Measurements from ENCODE around the gene ZNF557. TPM values are rescaled to one million over a fixed set of nuclear protein-coding genes. Genes with fewer than 3 reads are reported as not detected.

ZNF557 gene
- total RNA-seq, 4 donors from 2014 or later = 3.9 to 5.3 (median 4.3) TPM

DNA sequence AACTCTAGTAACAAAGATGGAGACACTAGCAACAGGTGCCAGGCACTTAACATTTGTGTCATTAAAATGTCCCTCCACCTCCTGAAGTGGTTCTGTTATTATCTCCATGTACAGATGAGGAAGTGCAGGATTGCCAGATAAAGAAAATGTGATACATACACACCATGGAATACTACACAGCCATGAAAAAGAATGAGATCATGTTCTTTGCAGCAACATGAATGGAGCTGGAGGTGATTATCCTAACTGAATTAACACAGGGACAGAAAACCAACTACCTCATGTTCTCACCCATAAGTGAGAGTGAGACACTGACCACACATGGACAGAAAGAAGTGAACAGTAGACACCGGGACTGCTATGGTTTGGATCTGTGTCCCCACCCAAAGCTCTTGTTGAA is 60.5 kb downstream of the ZNF557 start:
- H3K36me3 ChIP-seq = peaks cover 0 to 75% of the 10 kb centered on the region in 2 donors
- in situ Hi-C loops (cut with MboI; ENCODE audit: low sequenced_read_pairs in 4 of 4) = no loop called here
- no peak for TF ChIP-seq POLR2A (IDR thresholded peaks at IDR 0.05)

DNA sequence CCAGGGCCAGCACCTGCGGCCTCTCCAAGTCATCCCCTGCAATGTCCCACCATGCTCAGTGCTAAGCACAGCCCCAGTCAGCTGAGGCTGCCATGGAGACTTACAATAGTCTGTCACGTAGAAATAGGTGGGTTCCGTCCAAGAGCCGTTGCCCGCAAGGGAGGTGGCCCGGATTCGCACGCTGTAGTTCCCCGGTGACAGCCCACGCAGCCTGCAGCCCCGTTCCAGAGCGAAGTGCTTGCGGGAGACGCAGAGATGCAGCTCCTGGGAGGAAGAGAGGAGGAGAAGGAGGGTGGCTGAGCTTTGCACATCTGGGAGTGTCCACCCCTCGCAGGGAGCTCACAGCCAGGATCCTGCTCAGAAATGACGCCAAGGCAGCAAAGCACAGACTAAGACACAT is 62.6 kb downstream of the ZNF557 start:
- DNase-seq (no peak), ATAC-seq (no peak)
- Histone ChIP-seq H3K27me3 (no peaks in the 10 kb centered on the region), H3K4me3 (no peak overlapping the region), H3K36me3 (peaks cover 0 to 55% of the 10 kb centered on the region in 2 donors), H3K27ac (no peak overlapping the region), H3K9me3 (no peaks in the 10 kb centered on the region), H3K4me1 (peaks cover 8 to 16% of the 10 kb centered on the region in 2 donors)
- TF ChIP-seq POLR2A (IDR thresholded peaks at IDR 0.05) (no peak), CTCF (IDR thresholded peaks at IDR 0.05 in 4 of 5, conservative IDR thresholded peaks at IDR 0.05 in 1 of 5) (no peak)
- intact Hi-C loops (cut with DNase I; ENCODE audit: low total_unique reads) (no loop called here), in situ Hi-C loops (cut with MboI; ENCODE audit: low sequenced_read_pairs in 4 of 4) (no loop called here)

More for the DNA sequence above, 60.5 kb downstream of the ZNF557 start:
- Histone ChIP-seq H3K27ac (no peak overlapping the region), H3K9me3 (peaks cover 0 to 11% (median 6%) of the 10 kb centered on the region in 3 donors), H3K4me3 (no peak overlapping the region), H3K27me3 (no peaks in the 10 kb centered on the region), H3K4me1 (peaks cover 7 to 8% of the 10 kb centered on the region in 2 donors)
- intact Hi-C loops (cut with DNase I; ENCODE audit: low total_unique reads) = no loop called here
- no peak for ATAC-seq
- no peak for DNase-seq

DNA sequence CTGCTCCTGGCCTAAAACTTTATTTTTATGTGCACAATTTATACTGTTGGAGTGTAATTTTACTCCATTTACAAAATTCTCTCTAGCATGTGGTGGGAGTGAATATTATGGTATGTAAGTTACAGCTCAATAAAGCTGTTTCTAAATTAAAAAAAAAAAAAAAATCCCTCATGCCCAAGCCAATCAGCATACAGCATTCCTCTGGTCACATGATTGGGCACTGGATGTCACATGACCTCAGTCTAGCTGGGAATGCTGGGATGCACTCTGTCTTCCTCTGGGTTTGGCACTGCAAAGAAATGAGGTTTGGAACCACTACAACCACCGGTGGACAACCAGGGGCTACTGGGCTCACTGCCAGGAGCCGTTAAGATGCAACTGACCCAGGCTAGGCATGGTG is 67.6 kb downstream of the ZNF557 start:
- in situ Hi-C loops (cut with MboI; ENCODE audit: low sequenced_read_pairs in 4 of 4) (no loop called here), intact Hi-C loops (cut with DNase I; ENCODE audit: low total_unique reads) (no loop called here)
- peaks cover 0 to 37% of the 10 kb centered on the region in 2 donors for H3K36me3 ChIP-seq
- H3K27me3 ChIP-seq = no peaks in the 10 kb centered on the region
- TF ChIP-seq POLR2A (IDR thresholded peaks at IDR 0.05) (no peak), CTCF (IDR thresholded peaks at IDR 0.05 in 4 of 5, conservative IDR thresholded peaks at IDR 0.05 in 1 of 5) (no peak)
- peak overlapping the region; percentile 52 to 88 (median 84) for H3K27ac ChIP-seq
- peaks cover 14 to 16% of the 10 kb centered on the region in 2 donors for H3K4me1 ChIP-seq
- ATAC-seq = no peak
- H3K9me3 ChIP-seq = no peaks in the 10 kb centered on the region
- no peak for DNase-seq
- no peak overlapping the region for H3K4me3 ChIP-seq

Other genes starting within 250 kb of the ZNF557 start
- gene ADGRE1, start 182.1 kb upstream of the ZNF557 start, total RNA-seq = under 1 TPM in 2 of 4 donors, not detected in 2; 0.13 to 0.33 TPM
- not detected for gene MBD3L2B, start 48.3 kb upstream of the ZNF557 start, total RNA-seq
- not detected for gene MBD3L5, start 39.1 kb upstream of the ZNF557 start, total RNA-seq
- gene MBD3L4, start 29.5 kb upstream of the ZNF557 start, total RNA-seq = not detected
- gene MBD3L2, start 20.4 kb upstream of the ZNF557 start, total RNA-seq = not detected
- gene MBD3L3, start 11.0 kb upstream of the ZNF557 start, total RNA-seq = not detected
- 100 to 1,000 TPM in 1 of 4 donors, 10 to 100 TPM in 3; 54.0 to 226 (median 71.1) TPM for gene INSR, start 224.7 kb downstream of the ZNF557 start, total RNA-seq

All from gastrocnemius medialis (tissue), 4 donors.